OCI-LY7 (cell line): ENCODE results near the gene UPF3A. TPM values are rescaled to one million over a fixed set of nuclear protein-coding genes. Genes with fewer than 3 reads are reported as not detected.
"Not testable (repeated sequence)": the region's sequence is repeated elsewhere in the genome, so short reads cannot be mapped to it uniquely, and the experiment has no call there.

Experiments
- BruUV-seq: library from RNA; stranded (reverse); fragments of 400-500 nt; replicated peaks from 2 replicates; lab custom pipeline; 2021; lab: Mats Ljungman, UMichigan
- CTCF ChIA-PET: fragments of 300-600 bp; sonication (Branson Sonifier 250); formaldehyde crosslinking; loops from one replicate; lab custom pipeline; 2022; ENCODE audit warnings: antibody characterized with exemption; ENCODE audit not compliant: unreplicated experiment; lab: Charles Lee
- POLR2A ChIA-PET: fragments of 300-600 bp; sonication (Branson Sonifier 250); formaldehyde crosslinking; loops from one replicate; lab custom pipeline; 2022; ENCODE audit warnings: antibody characterized with exemption; lab: Charles Lee
- DNase-seq: peaks from one replicate; pipeline ENCODE4 v3.0.0-alpha.2; 2015; ENCODE audit warnings: low spot score
- H2AFZ ChIP-seq: fragments of 200-600 bp; sonication (generic), shearing (Covaris generic); 2 replicates; pipeline ENCODE4 v1.6.1; 2014; ENCODE audit warnings: mild to moderate bottlenecking, antibody characterized with exemption, low read length, moderate library complexity
- H3K27ac ChIP-seq: fragments of 200-600 bp; sonication (generic); 2 replicates; pipeline ENCODE4 v1.5.1; 2014; ENCODE audit warnings: mixed run types, low read depth, mild to moderate bottlenecking, moderate library complexity, low read length, inconsistent platforms; ENCODE audit not compliant: poor library complexity, severe bottlenecking
- H3K36me3 ChIP-seq: fragments of 200-600 bp; sonication (generic); 2 replicates; pipeline ENCODE4 v1.6.1; 2014; ENCODE audit warnings: mild to moderate bottlenecking, antibody characterized with exemption, low read length, moderate library complexity, mixed read lengths; ENCODE audit not compliant: insufficient read depth
- H3K4me1 ChIP-seq: fragments of 200-600 bp; sonication (generic); 2 replicates; pipeline ENCODE4 v1.5.1; 2014; ENCODE audit warnings: mild to moderate bottlenecking, low read length; ENCODE audit not compliant: insufficient read depth, poor library complexity, severe bottlenecking
- H3K4me2 ChIP-seq: fragments of 200-600 bp; sonication (generic); 2 replicates; pipeline ENCODE4 v1.6.1; 2014; ENCODE audit warnings: mild to moderate bottlenecking, low read length
- H3K4me3 ChIP-seq: fragments of 200-600 bp; sonication (generic); 2 replicates; pipeline ENCODE4 v1.5.1; 2014; ENCODE audit warnings: mild to moderate bottlenecking, low read depth, low read length; ENCODE audit not compliant: poor library complexity, severe bottlenecking
- H3K79me2 ChIP-seq: fragments of 200-600 bp; sonication (generic); 2 replicates; pipeline ENCODE4 v1.6.1; 2016; ENCODE audit warnings: low read depth, mild to moderate bottlenecking, low read length, moderate library complexity, mixed read lengths; ENCODE audit not compliant: insufficient read depth
- H3K9me2 ChIP-seq: fragments of 200-600 bp; sonication (generic); 2 replicates; pipeline ENCODE4 v1.6.1; 2016; ENCODE audit warnings: mild to moderate bottlenecking, low read length, mixed read lengths; ENCODE audit not compliant: insufficient read depth
- H3K9me3 ChIP-seq: fragments of 200-600 bp; sonication (generic); 2 replicates; pipeline ENCODE4 v1.6.1; 2014; ENCODE audit warnings: mild to moderate bottlenecking, mixed run types, low read length, mixed read lengths
- H4K20me1 ChIP-seq: fragments of 200-600 bp; sonication (generic); 2 replicates; pipeline ENCODE4 v1.6.1; 2014; ENCODE audit warnings: mild to moderate bottlenecking, antibody characterized with exemption, low read length, moderate library complexity, mixed read lengths; ENCODE audit not compliant: insufficient read depth
- CTCF ChIP-seq: fragments of 200-600 bp; sonication (generic); conservative IDR thresholded peaks from 2 replicates; pipeline ENCODE4 v1.5.1; 2014; ENCODE audit warnings: mild to moderate bottlenecking, antibody characterized with exemption, low read length, moderate library complexity, mixed read lengths
- EZH2phosphoT487 ChIP-seq: fragments of 200-600 bp; sonication (generic); IDR thresholded peaks from 2 replicates; pipeline ENCODE4 v1.6.1; 2018; ENCODE audit warnings: low read depth, borderline replicate concordance, mild to moderate bottlenecking, mixed run types, antibody characterized with exemption, low read length, moderate library complexity, mixed read lengths
- intact Hi-C: fragments of 100-400 bp; cut with micrococcal nuclease; formaldehyde crosslinking; loops from one replicate; pipeline ENCODE4 v1.10.0; 2022; ENCODE audit not compliant: unreplicated experiment
- total RNA-seq, 2 experiments: library from RNA; depleted of rRNA in 1 of 2; stranded (reverse); fragments of >200 nt in 1 of 2; shearing (Covaris generic) in 1 of 2; gene quantifications; 2 replicates each; pipeline ENCODE4 v1.2.3, GENCODE V29; 2014 to 2022

UPF3A gene
- total RNA-seq, 2 experiments from 2014 or later, result 27.8 to 55.4 TPM

GRCh38 chr13:114339857-114340534 is 58.6 kb downstream of the UPF3A start:
- H3K4me1 ChIP-seq, result peaks cover 34% of the 10 kb centered on the region
- no peak for TF ChIP-seq EZH2phosphoT487
- peak; percentile 81 for TF ChIP-seq CTCF
- no peaks in the 10 kb centered on the region for H3K9me3 ChIP-seq
- DNase-seq, result peak; percentile 69
- no peak overlapping the region for H3K27ac ChIP-seq
- H3K36me3 ChIP-seq, result no peaks in the 10 kb centered on the region
- POLR2A ChIA-PET, result interaction anchor here (1.3 kb wide), 1 partner anchor 87 kb away, joined by 3 read pairs; no protein-coding TSS in a partner anchor
- peak overlapping the region; percentile 70 for H3K4me2 ChIP-seq
- CTCF ChIA-PET, result no interaction called here
- peak overlapping the region; percentile 65 for H2AFZ ChIP-seq
- intact Hi-C loops, result no loop called here
- H3K4me3 ChIP-seq, result no peak overlapping the region
- no peaks in the 10 kb centered on the region for H4K20me1 ChIP-seq
- BruUV-seq, result no TSS peak
- H3K9me2 ChIP-seq, result no peaks in the 10 kb centered on the region
- no peaks in the 10 kb centered on the region for H3K79me2 ChIP-seq

- TF ChIP-seq CTCF (no peak), EZH2phosphoT487 (no peak)
Observed at GRCh38 chr13:114341003-114341777, 59.8 kb downstream of the UPF3A start.

GRCh38 chr13:114347256-114347655 is 65.9 kb downstream of the UPF3A start:
- H3K4me2 ChIP-seq, CTCF ChIA-PET, BruUV-seq, H3K4me3 ChIP-seq, H4K20me1 ChIP-seq, intact Hi-C loops, H3K9me3 ChIP-seq, H3K27ac ChIP-seq, H3K79me2 ChIP-seq, POLR2A ChIA-PET, H3K4me1 ChIP-seq, H3K36me3 ChIP-seq, H2AFZ ChIP-seq, H3K9me2 ChIP-seq, DNase-seq: not testable (repeated sequence)

More at GRCh38 chr13:114341003-114341777, 59.8 kb downstream of the UPF3A start:
- ChIA-PET CTCF (no interaction called here), POLR2A (interaction anchor here (0.7 to 1.3 kb wide), 4 partner anchors 9 to 88 kb away, joined by 3 read pairs; no protein-coding TSS in a partner anchor)
- intact Hi-C loops, result no loop called here
- Histone ChIP-seq H3K36me3 (no peaks in the 10 kb centered on the region), H3K27ac (no peak overlapping the region), H3K4me3 (no peak overlapping the region), H3K9me3 (no peaks in the 10 kb centered on the region), H2AFZ (no peak overlapping the region), H4K20me1 (no peaks in the 10 kb centered on the region), H3K4me2 (peak overlapping the region; percentile 26; the same call in 1 of the 2 replicates), H3K79me2 (no peaks in the 10 kb centered on the region), H3K9me2 (no peaks in the 10 kb centered on the region), H3K4me1 (peaks cover 27% of the 10 kb centered on the region)
- BruUV-seq, result no TSS peak
- no peak for DNase-seq
